Ectodermal cell (in vitro differentiated cells): Measurements from ENCODE around the gene PLCH2.
"Not testable (repeated sequence)": the region's sequence is repeated elsewhere in the genome, so short reads cannot be mapped to it uniquely, and the experiment has no call there.

Source experiments
- H3K27ac ChIP-seq: 2 replicates; pipeline ENCODE4 v1.7.0; 2013; ENCODE audit warnings: mild to moderate bottlenecking, low read depth, low read length; ENCODE audit not compliant: insufficient read depth, poor library complexity, severe bottlenecking
- H3K27me3 ChIP-seq: 2 replicates; pipeline ENCODE4 v1.7.0; 2013; ENCODE audit warnings: mild to moderate bottlenecking, low read length; ENCODE audit not compliant: insufficient read depth, control insufficient read depth, poor library complexity, severe bottlenecking
- H3K36me3 ChIP-seq: one replicate; pipeline ENCODE4 v1.7.0; 2013; ENCODE audit warnings: low read length; ENCODE audit not compliant: control insufficient read depth, insufficient read depth
- H3K4me1 ChIP-seq: one replicate; pipeline ENCODE4 v1.7.0; 2013; ENCODE audit warnings: low read length; ENCODE audit not compliant: control insufficient read depth, insufficient read depth
- H3K4me3 ChIP-seq: 2 replicates; pipeline ENCODE4 v1.7.0; 2013; ENCODE audit warnings: low read depth, low read length, control low read depth; ENCODE audit not compliant: insufficient read depth
- H3K9me3 ChIP-seq: 2 replicates; pipeline ENCODE4 v1.7.0; 2013; ENCODE audit warnings: mild to moderate bottlenecking, low read length, moderate library complexity; ENCODE audit not compliant: control insufficient read depth
- WGBS, 2 experiments: methylation state at CpG; one replicate each; pipeline ENCODE4 v1.1.7; 2013; ENCODE audit warnings: missing lambda C conversion rate in 2 of 2; 5-methylcytosine and 5-hydroxymethylcytosine counted together

PLCH2 gene

DNA sequence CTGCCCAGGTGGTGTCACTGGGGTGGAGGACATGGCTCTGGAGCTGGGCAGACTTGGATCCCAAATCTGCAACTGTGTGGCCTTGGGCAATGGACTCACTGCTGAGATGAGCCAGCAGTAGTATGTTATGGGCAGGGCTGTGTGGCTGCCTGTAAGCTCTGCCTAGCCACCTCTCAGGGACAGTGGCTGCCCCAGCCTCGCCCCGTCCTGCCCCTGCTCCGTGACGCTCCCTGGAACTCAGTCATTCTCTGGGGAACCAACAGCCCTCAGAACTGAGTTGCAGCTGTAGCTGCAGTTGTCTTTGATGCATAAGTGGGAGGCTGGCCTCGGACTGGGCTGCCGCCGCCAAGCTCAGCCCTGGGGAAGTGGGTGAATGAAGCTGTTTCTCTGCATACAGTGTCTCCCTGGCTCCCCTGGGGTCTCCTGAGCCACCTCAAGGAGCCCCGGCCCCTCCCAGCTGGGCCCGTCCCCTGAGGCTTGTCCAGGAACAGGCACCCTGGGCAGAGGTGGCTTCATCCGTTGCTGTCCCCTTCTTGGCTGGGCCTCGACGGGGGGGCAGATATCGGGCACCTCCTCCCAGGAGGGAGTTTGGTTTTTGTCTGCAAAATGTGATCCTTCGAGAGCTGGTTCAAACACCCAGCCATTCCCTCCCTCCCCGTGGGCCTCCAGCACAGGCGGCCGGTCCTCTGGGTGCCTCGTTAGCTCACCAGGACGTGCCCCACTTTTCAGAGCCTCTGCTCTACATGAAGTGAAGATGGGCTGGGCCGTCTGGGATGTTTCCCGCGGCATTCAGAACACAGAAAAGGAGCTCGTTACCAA is 26.2 kb upstream of the PLCH2 start:
- Histone ChIP-seq H3K4me1 (peaks cover 67% of the 10 kb centered on the region), H3K36me3 (no peaks in the 10 kb centered on the region), H3K27ac (no peak overlapping the region), H3K9me3 (no peaks in the 10 kb centered on the region), H3K27me3 (peaks cover 4% of the 10 kb centered on the region), H3K4me3 (no peak overlapping the region)
- WGBS, 2 experiments: 86 to 90% methylated on average over 23 of the region's 23 CpGs

DNA sequence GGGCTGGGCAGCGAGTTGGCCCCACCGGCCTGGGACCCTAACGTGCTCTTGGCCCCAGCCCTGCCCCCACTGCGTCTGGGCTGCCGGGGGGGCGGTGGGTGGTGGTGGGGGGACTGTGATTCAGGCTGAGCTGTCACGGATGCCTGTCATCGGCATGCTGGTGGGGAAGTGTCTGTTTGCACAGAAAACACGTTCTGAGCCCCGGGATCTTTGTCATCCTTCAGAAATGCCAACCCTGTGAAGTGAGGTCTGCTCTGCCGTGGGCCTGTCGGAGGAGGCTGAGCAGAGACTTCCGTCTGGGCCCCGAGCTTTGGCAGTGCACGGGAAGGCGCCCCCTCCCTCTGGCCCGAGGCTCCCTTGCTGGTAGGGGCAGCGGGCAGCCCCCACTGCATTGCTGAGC is 24.3 kb upstream of the PLCH2 start:
- Histone ChIP-seq H3K36me3 (no peaks in the 10 kb centered on the region), H3K4me3 (no peak overlapping the region), H3K9me3 (no peaks in the 10 kb centered on the region), H3K4me1 (peaks cover 49% of the 10 kb centered on the region), H3K27ac (no peak overlapping the region), H3K27me3 (no peaks in the 10 kb centered on the region)
- 72 to 80% methylated on average over 18 of the region's 18 CpGs for WGBS, 2 experiments

GRCh38 chr1:2452201-2452931 is 23.7 kb upstream of the PLCH2 start:
- H3K4me3 ChIP-seq: no peak overlapping the region
- H3K27ac ChIP-seq: no peak overlapping the region
- H3K36me3 ChIP-seq: no peaks in the 10 kb centered on the region
- no peaks in the 10 kb centered on the region for H3K27me3 ChIP-seq
- 70 to 73% methylated on average over 21 of the region's 21 CpGs for WGBS, 2 experiments
- peaks cover 43% of the 10 kb centered on the region for H3K4me1 ChIP-seq
- no peaks in the 10 kb centered on the region for H3K9me3 ChIP-seq

DNA sequence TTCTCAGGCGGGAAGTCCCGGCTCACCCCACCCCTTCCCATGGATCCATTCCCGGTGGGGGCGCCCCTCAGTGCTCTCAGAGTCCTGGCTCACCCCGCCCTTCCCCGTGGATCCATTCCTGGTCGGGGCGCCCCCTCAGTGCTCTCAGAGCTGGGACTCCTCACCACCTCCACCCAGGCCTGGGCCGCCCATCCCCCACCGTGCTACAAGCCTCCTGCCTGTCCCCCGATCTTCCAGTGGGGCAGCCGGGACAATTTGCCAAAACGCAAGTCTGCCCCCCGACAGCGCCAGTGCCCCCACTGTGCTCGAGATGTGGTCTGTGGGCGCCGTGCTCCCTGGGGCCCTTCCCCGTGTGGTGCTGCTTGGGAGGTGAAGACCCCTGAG is 23.2 kb upstream of the PLCH2 start:
- peaks cover 37% of the 10 kb centered on the region for H3K4me1 ChIP-seq
- 90 to 91% methylated on average over 19 of the region's 19 CpGs for WGBS, 2 experiments
- no peaks in the 10 kb centered on the region for H3K36me3 ChIP-seq
- no peak overlapping the region for H3K27ac ChIP-seq
- H3K9me3 ChIP-seq: no peaks in the 10 kb centered on the region
- H3K27me3 ChIP-seq: no peaks in the 10 kb centered on the region
- H3K4me3 ChIP-seq: no peak overlapping the region

DNA sequence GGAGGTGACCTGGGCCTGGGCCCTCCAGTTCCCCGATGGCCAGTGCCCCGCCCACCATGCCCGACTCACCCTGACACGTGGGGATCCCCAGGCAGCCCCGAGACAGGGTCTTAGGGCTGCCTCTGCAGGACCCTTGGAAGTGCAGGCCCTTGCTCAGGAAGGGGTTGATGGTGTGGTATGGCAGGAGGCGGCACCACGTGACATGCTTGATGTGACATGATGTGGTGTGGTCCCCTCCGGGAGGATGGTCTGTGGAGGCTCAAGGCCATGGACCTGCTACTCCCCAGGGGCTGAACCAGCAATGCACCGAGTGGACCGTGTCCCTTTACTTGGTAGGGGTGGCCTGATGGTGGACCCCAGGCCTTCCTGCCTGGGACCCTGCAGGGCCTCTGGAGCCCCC is 21.9 kb upstream of the PLCH2 start:
- H3K27me3 ChIP-seq: no peaks in the 10 kb centered on the region
- 90 to 93% methylated on average over 10 of the region's 10 CpGs for WGBS, 2 experiments
- no peak overlapping the region for H3K27ac ChIP-seq
- no peak overlapping the region for H3K4me3 ChIP-seq
- H3K9me3 ChIP-seq: no peaks in the 10 kb centered on the region
- H3K36me3 ChIP-seq: no peaks in the 10 kb centered on the region
- H3K4me1 ChIP-seq: peaks cover 29% of the 10 kb centered on the region

GRCh38 chr1:2455757-2456156 is 20.3 kb upstream of the PLCH2 start:
- WGBS, 2 experiments: 90 to 91% methylated on average over 21 of the region's 21 CpGs
- Histone ChIP-seq H3K27ac (no peak overlapping the region), H3K27me3 (no peaks in the 10 kb centered on the region)

DNA sequence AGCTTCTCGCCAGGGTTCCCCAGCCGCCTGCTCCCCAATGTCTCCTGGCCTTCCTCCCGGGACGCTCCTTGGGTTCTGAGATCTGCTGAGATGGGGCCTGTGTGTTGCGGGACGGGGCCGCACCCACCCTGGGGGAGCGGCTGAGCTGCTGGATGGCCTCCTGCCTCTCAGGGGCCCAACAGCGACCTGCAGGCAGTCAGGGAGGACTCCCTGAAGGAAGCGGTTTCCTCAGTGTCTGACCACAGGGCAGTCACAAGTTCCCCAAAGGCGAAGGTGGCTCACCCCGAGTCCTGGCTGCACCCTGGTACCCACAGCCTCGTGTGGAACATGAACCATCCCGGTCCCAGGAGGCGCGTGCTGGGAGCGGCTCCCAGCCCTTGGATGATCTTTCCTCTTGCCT is 18.6 kb upstream of the PLCH2 start:
- peaks cover 23% of the 10 kb centered on the region for H3K4me1 ChIP-seq
- H3K27me3 ChIP-seq: no peaks in the 10 kb centered on the region
- 92 to 93% methylated on average over 17 of the region's 17 CpGs for WGBS, 2 experiments
- no peaks in the 10 kb centered on the region for H3K9me3 ChIP-seq
- no peak overlapping the region for H3K4me3 ChIP-seq
- no peaks in the 10 kb centered on the region for H3K36me3 ChIP-seq
- H3K27ac ChIP-seq: no peak overlapping the region

More at GRCh38 chr1:2455757-2456156, 20.3 kb upstream of the PLCH2 start:
- Histone ChIP-seq H3K9me3 (no peaks in the 10 kb centered on the region), H3K4me1 (peaks cover 25% of the 10 kb centered on the region), H3K4me3 (no peak overlapping the region), H3K36me3 (no peaks in the 10 kb centered on the region)

- Histone ChIP-seq H3K4me1 (peaks cover 26% of the 10 kb centered on the region), H3K27me3 (no peaks in the 10 kb centered on the region), H3K36me3 (no peaks in the 10 kb centered on the region), H3K27ac (no peak overlapping the region), H3K9me3 (no peaks in the 10 kb centered on the region), H3K4me3 (no peak overlapping the region)
- 94 to 95% methylated on average over 18 of the region's 18 CpGs for WGBS, 2 experiments
Measured at GRCh38 chr1:2458687-2459086, 17.4 kb upstream of the PLCH2 start.

DNA sequence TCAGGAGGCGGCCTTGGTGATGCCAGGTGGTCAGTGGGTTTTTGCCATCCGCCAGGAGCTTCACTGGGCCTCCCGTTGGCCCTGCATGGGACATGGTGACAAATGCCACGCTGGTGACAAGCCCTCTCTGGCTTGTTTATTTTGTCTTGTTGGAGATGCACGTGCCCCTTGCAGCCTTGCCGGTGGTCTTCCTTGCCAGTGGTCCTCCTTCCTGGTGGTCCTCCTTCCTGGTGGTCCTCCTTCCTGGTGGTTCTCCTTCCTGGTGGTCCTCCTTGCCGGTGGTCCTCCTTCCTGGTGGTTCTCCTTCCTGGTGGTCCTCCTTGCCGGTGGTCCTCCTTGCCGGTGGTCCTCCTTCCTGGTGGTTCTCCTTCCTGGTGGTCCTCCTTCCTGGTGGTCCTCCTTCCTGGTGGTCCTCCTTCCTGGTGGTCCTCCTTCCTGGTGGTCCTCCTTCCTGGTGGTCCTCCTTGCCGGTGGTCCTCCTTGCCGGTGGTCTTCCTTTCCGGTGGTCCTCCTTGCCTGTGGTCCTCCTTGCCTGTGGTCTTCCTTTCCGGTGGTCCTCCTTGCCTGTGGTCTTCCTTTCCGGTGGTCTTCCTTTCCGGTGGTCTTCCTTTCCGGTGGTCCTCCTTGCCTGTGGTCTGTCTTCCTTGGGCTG is 16.9 kb upstream of the PLCH2 start:
- not testable (repeated sequence) for H3K27ac ChIP-seq, H3K36me3 ChIP-seq, H3K27me3 ChIP-seq, H3K9me3 ChIP-seq, H3K4me3 ChIP-seq
- H3K4me1 ChIP-seq: peaks cover 27% of the 10 kb centered on the region
- 86 to 91% methylated on average over 16 of the region's 16 CpGs for WGBS, 2 experiments

DNA sequence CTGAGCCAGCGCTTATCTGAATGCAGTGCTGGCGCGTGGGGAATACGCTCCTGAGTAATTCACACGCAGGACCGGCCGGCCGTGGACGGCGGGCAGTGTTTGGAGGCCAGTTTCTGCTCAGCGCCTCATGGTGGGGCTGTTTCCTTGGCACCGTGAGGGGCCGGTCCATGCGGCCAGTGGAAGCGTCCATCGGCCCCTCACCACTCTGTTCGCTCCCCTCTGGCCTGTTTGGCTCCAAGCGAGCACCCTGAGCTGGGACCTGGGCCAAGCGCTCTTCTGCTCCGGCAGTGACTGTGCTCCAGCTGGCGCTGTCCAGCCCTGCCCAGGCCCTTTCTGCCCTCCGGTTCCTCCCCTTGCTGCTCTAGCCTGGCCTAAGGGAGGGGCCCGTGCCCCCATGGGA is 16.3 kb upstream of the PLCH2 start:
- Histone ChIP-seq H3K27me3 (no peaks in the 10 kb centered on the region), H3K36me3 (no peaks in the 10 kb centered on the region), H3K9me3 (no peaks in the 10 kb centered on the region), H3K27ac (no peak overlapping the region), H3K4me3 (no peak overlapping the region), H3K4me1 (peaks cover 27% of the 10 kb centered on the region)
- WGBS, 2 experiments: 87 to 88% methylated on average over 23 of the region's 23 CpGs
